ENCODE data around the gene TSPAN18. TPM values are rescaled to one million over a fixed set of nuclear protein-coding genes. Genes with fewer than 3 reads are reported as not detected.

The TSPAN18 gene
- total RNA-seq, 4 donors from 2014 or later = 2.1 to 9.1 (median 2.5) TPM

DNA sequence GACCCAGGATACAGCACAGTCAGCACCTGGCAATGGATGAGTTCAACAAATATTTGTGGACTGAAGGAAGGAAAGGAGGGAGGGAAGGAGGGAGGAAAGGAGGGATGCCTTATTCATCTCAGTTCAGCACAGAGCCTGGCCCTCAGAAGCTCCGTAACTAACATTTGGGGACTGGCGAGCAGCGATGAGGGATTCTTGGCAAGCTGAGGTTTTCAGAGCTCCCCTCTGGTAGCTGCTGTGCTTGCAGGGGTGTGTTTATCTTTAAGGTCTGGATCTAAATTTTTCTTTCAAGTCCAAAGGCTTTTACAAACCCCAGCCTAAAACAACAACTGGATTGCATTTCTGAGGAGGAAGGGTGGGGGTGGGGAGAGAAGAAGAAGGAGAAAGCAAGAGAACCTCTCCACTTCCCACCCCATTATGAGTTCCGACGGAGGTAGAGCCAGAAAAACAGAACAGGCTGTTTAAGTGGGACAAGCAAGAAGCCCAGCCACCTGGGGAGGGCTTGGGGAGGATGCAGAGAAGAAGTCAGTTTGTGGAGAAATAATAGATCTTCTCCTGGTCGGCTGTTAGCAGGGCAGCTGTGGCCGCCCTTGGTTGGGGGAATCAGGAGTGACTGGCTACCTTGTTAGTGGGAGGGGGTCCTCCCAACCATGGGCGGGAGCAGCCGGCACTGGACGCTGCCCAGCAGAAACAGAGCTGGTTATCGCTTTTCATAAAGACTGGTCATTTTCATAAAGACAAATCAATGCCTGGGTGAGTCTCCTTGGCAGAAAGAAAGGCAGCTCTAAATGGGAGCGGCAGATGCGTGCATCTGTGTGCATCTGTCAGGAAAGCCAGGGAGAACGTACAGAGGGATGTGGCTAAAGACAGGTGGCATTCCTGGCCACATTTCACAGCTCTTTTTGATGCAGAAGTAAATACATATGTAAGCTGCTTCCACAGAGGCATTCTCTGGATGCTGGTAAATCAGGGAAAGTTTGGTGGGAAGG is 78.0 kb downstream of the TSPAN18 start:
- Histone ChIP-seq H3K27ac (no peak overlapping the region), H3K4me1 (no peaks in the 10 kb centered on the region), H3K4me3 (no peak overlapping the region), H3K27me3 (peaks cover 5 to 10% (median 8%) of the 10 kb centered on the region in 3 donors), H3K9me3 (no peaks in the 10 kb centered on the region), H3K36me3 (no peaks in the 10 kb centered on the region)
- ATAC-seq (no peak), DNase-seq (no peak)
- in situ Hi-C loops (cut with MboI; ENCODE audit: low sequenced_read_pairs in 4 of 4) (no loop called here), intact Hi-C loops (cut with DNase I; ENCODE audit: low total_unique reads) (no loop called here)
- no peak for TF ChIP-seq POLR2A (IDR thresholded peaks at IDR 0.05)
- TF ChIP-seq, protein P1, sequence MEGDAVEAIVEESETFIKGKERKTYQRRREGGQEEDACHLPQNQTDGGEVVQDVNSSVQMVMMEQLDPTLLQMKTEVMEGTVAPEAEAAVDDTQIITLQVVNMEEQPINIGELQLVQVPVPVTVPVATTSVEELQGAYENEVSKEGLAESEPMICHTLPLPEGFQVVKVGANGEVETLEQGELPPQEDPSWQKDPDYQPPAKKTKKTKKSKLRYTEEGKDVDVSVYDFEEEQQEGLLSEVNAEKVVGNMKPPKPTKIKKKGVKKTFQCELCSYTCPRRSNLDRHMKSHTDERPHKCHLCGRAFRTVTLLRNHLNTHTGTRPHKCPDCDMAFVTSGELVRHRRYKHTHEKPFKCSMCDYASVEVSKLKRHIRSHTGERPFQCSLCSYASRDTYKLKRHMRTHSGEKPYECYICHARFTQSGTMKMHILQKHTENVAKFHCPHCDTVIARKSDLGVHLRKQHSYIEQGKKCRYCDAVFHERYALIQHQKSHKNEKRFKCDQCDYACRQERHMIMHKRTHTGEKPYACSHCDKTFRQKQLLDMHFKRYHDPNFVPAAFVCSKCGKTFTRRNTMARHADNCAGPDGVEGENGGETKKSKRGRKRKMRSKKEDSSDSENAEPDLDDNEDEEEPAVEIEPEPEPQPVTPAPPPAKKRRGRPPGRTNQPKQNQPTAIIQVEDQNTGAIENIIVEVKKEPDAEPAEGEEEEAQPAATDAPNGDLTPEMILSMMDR (IDR thresholded peaks at IDR 0.05 in 4 of 5, conservative IDR thresholded peaks at IDR 0.05 in 1 of 5) = no peak

DNA sequence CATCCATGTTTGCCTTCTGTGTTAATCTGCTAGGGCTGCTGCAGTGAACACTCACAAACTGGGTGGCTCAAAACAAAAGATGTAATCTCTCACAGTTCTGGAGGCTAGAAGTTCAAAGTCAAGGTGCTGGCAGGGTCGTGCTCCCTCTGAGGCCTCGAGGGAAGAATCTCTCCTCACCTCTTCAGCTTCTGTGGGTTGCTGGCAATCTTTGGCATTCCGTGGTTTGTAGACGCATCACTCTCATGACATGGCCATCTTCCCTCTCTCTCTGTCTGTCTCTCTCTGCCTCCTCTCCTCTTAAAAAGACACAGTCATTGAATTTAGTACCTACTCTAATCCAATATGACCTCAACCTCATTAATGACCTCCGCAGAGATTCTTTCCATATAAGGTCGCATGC is 78.8 kb downstream of the TSPAN18 start:
- in situ Hi-C loops (cut with MboI; ENCODE audit: low sequenced_read_pairs in 4 of 4) (no loop called here), intact Hi-C loops (cut with DNase I; ENCODE audit: low total_unique reads) (no loop called here)
- no peak overlapping the region for H3K27ac ChIP-seq
- ATAC-seq (no peak), DNase-seq (no peak)
- no peak for TF ChIP-seq POLR2A (IDR thresholded peaks at IDR 0.05)
- TF ChIP-seq, protein P1 (IDR thresholded peaks at IDR 0.05 in 4 of 5, conservative IDR thresholded peaks at IDR 0.05 in 1 of 5) = no peak
- H3K4me1 ChIP-seq = no peaks in the 10 kb centered on the region
- no peaks in the 10 kb centered on the region for H3K9me3 ChIP-seq
- H3K27me3 ChIP-seq = peaks cover 5 to 8% (median 5%) of the 10 kb centered on the region in 3 donors
- H3K4me3 ChIP-seq = no peak overlapping the region
- no peaks in the 10 kb centered on the region for H3K36me3 ChIP-seq

DNA sequence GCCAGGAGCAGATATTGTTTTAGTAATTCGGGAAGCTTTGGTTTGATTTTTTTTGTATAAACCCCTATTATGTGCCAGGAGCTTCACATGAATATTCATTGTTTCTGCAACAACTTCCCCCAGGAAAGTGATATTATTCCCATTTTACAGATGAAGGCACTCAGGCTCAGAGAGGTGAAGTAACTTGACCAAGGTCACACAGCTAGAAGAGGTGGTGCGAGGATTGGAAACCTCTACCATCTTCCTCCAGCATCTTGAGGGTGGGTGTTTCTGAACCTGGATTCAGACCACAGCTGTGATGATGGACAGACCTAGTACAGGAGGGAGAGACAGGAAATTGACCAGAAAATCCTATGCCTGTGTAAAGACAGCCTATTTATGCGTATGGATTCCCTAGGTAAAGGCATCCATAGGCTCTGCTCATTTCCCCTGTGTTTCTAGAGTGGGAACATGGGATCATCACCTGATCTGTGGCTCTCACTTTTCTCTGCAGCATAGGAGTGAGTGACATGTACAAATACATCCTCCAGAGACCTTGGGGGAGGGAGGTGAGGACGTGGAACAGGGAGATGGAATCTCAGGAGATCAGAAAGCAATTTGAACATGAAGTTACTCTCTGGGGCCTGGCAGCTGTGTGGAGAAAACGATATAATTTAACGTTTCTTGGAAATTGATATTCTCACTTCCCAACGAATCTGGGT is 81.4 kb downstream of the TSPAN18 start:
- Histone ChIP-seq H3K4me3 (no peak overlapping the region), H3K4me1 (peaks cover 0 to 3% of the 10 kb centered on the region in 2 donors), H3K27me3 (peaks cover 2 to 8% (median 3%) of the 10 kb centered on the region in 3 donors), H3K9me3 (no peaks in the 10 kb centered on the region), H3K36me3 (no peaks in the 10 kb centered on the region), H3K27ac (no peak overlapping the region)
- ATAC-seq (no peak), DNase-seq (no peak)
- intact Hi-C loops (cut with DNase I; ENCODE audit: low total_unique reads) = no loop called here
- in situ Hi-C loops (cut with MboI; ENCODE audit: low sequenced_read_pairs in 4 of 4) = no loop called here
- no peak for TF ChIP-seq POLR2A (IDR thresholded peaks at IDR 0.05)
- TF ChIP-seq, protein P1 (IDR thresholded peaks at IDR 0.05 in 4 of 5, conservative IDR thresholded peaks at IDR 0.05 in 1 of 5) = no peak

DNA sequence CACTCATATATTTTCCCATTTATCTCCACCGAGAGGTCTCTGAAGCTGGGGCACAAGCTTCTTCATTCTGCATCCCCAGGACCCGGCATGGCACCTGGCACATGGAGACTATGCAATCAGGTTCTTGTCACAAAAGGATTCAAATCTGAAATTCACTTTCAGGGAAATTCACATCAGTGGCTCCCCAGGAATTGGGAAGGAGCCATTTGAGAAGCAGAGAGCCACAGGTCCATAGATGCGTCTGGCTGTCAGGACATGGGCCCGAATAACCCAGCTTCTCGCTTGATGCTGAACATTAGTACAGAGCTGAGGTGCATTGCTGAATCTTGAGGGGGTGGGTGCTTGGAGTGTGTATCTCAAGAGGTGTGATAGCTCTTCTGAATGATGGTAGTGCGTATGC is 82.5 kb downstream of the TSPAN18 start:
- Histone ChIP-seq H3K36me3 (no peaks in the 10 kb centered on the region), H3K4me3 (no peak overlapping the region), H3K9me3 (no peaks in the 10 kb centered on the region), H3K4me1 (peaks cover 0 to 9% of the 10 kb centered on the region in 2 donors), H3K27ac (no peak overlapping the region), H3K27me3 (peaks cover 0 to 4% (median 2%) of the 10 kb centered on the region in 3 donors)
- in situ Hi-C loops (cut with MboI; ENCODE audit: low sequenced_read_pairs in 4 of 4) = no loop called here
- TF ChIP-seq, protein P1 (IDR thresholded peaks at IDR 0.05 in 4 of 5, conservative IDR thresholded peaks at IDR 0.05 in 1 of 5) = no peak
- no peak for TF ChIP-seq POLR2A (IDR thresholded peaks at IDR 0.05)
- ATAC-seq (no peak), DNase-seq (no peak)
- intact Hi-C loops (cut with DNase I; ENCODE audit: low total_unique reads) = no loop called here

Measured in gastrocnemius medialis (tissue), 4 donors.